Measurements from ENCODE around the gene GNPTG.

Gene GNPTG

GRCh38 chr16:1351582-1352362 lies at the start of gene GNPTG, which contains the start of gene TSR3:
Gene GNPTG, plus strand, starts transcription at chr16:1351931. Its CDS starts 35 bp downstream, at chr16:1351966.
Gene TSR3, minus strand, starts transcription at chr16:1351878. Its CDS starts 74 bp downstream, at chr16:1351804.
- peak; percentile 89 for DNase-seq (ENCODE audit: low spot score)

- no peak for DNase-seq (ENCODE audit: low spot score)
Measured at GRCh38 chr16:1305823-1306222, 45.9 kb upstream of the GNPTG start.

- no peak for DNase-seq (ENCODE audit: low spot score)
Measured at GRCh38 chr16:1306334-1306733, 45.4 kb upstream of the GNPTG start.

- DNase-seq (ENCODE audit: low spot score), result no peak
Measured at GRCh38 chr16:1308036-1308976, 43.4 kb upstream of the GNPTG start.

- DNase-seq (ENCODE audit: low spot score), result peak; percentile 98
Measured at GRCh38 chr16:1308977-1309885, 42.5 kb upstream of the GNPTG start, which contains the start of gene UBE2I. Gene UBE2I, plus strand, starts transcription at chr16:1309636. Its CDS starts 4,395 bp downstream, at chr16:1314031.

- peak; percentile 59 for DNase-seq (ENCODE audit: low spot score)
Measured at GRCh38 chr16:1309888-1310831, 41.6 kb upstream of the GNPTG start.

- peak; percentile 70 for DNase-seq (ENCODE audit: low spot score)
Measured at GRCh38 chr16:1310832-1311200, 40.9 kb upstream of the GNPTG start.

GRCh38 chr16:1311212-1311737 lies 40.5 kb upstream of the GNPTG start:
- DNase-seq (ENCODE audit: low spot score), result peak; percentile 36

GRCh38 chr16:1311738-1312466 lies 39.8 kb upstream of the GNPTG start:
- no peak for DNase-seq (ENCODE audit: low spot score)

- no peak for DNase-seq (ENCODE audit: low spot score)
Measured at GRCh38 chr16:1312467-1312816, 39.3 kb upstream of the GNPTG start.

- no peak for DNase-seq (ENCODE audit: low spot score)
Measured at GRCh38 chr16:1312903-1313302, 38.8 kb upstream of the GNPTG start.

- no peak for DNase-seq (ENCODE audit: low spot score)
Measured at GRCh38 chr16:1313721-1314369, 37.9 kb upstream of the GNPTG start.

GRCh38 chr16:1314399-1315068 lies 37.2 kb upstream of the GNPTG start:
- no peak for DNase-seq (ENCODE audit: low spot score)

- DNase-seq (ENCODE audit: low spot score), result no peak
Measured at GRCh38 chr16:1315081-1316032, 36.4 kb upstream of the GNPTG start.

GRCh38 chr16:1316033-1316405 lies 35.7 kb upstream of the GNPTG start:
- no peak for DNase-seq (ENCODE audit: low spot score)

GRCh38 chr16:1317479-1318267 lies 34.1 kb upstream of the GNPTG start:
- no peak for DNase-seq (ENCODE audit: low spot score)

GRCh38 chr16:1318268-1318545 lies 33.5 kb upstream of the GNPTG start:
- DNase-seq (ENCODE audit: low spot score), result no peak

Measured in NAMALWA (cell line).